Neuronal stem cell (in vitro differentiated cells): Measurements from ENCODE around the gene CCN5.
A peak's percentile ranks its signal among the peaks of the same experiment; 100 is the strongest.

Experiments
- DNase-seq: peaks from one replicate; pipeline ENCODE4 v3.0.0-alpha.2; 2013; ENCODE audit warnings: low spot score
- H2AFZ ChIP-seq: one replicate; pipeline ENCODE4 v1.6.1; 2013; ENCODE audit warnings: mild to moderate bottlenecking, low read length, inconsistent platforms
- H2AK5ac ChIP-seq: 2 replicates; pipeline ENCODE4 v1.6.1; 2013; ENCODE audit warnings: low read depth, mild to moderate bottlenecking, inconsistent platforms, low read length, moderate library complexity, mixed read lengths
- H2BK120ac ChIP-seq: 2 replicates; pipeline ENCODE4 v1.6.1; 2013; ENCODE audit warnings: low read depth, mild to moderate bottlenecking, inconsistent platforms, low read length, moderate library complexity, mixed read lengths
- H2BK12ac ChIP-seq: one replicate; pipeline ENCODE4 v1.6.1; 2013; ENCODE audit warnings: low read length, inconsistent platforms
- H2BK15ac ChIP-seq: 2 replicates; pipeline ENCODE4 v1.6.1; 2013; ENCODE audit warnings: mild to moderate bottlenecking, low read length, inconsistent platforms, mixed read lengths
- H2BK5ac ChIP-seq: one replicate; pipeline ENCODE4 v1.6.1; 2013; ENCODE audit warnings: inconsistent platforms, mild to moderate bottlenecking, low read length, moderate library complexity
- H3K14ac ChIP-seq: one replicate; pipeline ENCODE4 v1.6.1; 2013; ENCODE audit warnings: low read length, inconsistent platforms
- H3K18ac ChIP-seq: 2 replicates; pipeline ENCODE4 v1.6.1; 2013; ENCODE audit warnings: low read length, inconsistent platforms
- H3K23ac ChIP-seq: 2 replicates; pipeline ENCODE4 v1.6.1; 2013; ENCODE audit warnings: low read depth, mild to moderate bottlenecking, mixed read lengths, low read length, inconsistent platforms; ENCODE audit not compliant: poor library complexity
- H3K27ac ChIP-seq: replicated peaks from 3 replicates; pipeline ENCODE4 v1.5.1; 2013; ENCODE audit warnings: low read length, inconsistent platforms
- H3K27me3 ChIP-seq, 3 experiments: 2 replicates each; pipeline ENCODE4 v1.6.1; 2013; ENCODE audit warnings: low read length in 3 of 3, mild to moderate bottlenecking in 2 of 3, inconsistent platforms in 1 of 3, low read depth in 1 of 3, mixed read lengths in 1 of 3, moderate library complexity in 1 of 3; ENCODE audit not compliant: control insufficient read depth in 3 of 3, insufficient read depth in 3 of 3
- H3K36me3 ChIP-seq, 2 donors: replicated peaks in 1 of 2; 2 replicates each; pipeline ENCODE4 v1.6.1; 2013; ENCODE audit warnings: low read length in 2 of 2; ENCODE audit not compliant: control insufficient read depth in 2 of 2, insufficient read depth in 2 of 2
- H3K4ac ChIP-seq: 2 replicates; pipeline ENCODE4 v1.6.1; 2013; ENCODE audit warnings: inconsistent platforms, mild to moderate bottlenecking, low read length, moderate library complexity
- H3K4me1 ChIP-seq, 2 donors: 1 replicate in 1 of 2; 2 replicates in 1 of 2; pipeline ENCODE4 v1.6.1; 2013; ENCODE audit warnings: low read length in 2 of 2, low read depth in 1 of 2; ENCODE audit not compliant: control insufficient read depth in 2 of 2, insufficient read depth in 1 of 2
- H3K4me2 ChIP-seq: one replicate; pipeline ENCODE4 v1.6.1; 2013; ENCODE audit warnings: mild to moderate bottlenecking, low read length, inconsistent platforms; ENCODE audit not compliant: insufficient read depth, poor library complexity, severe bottlenecking
- H3K4me3 ChIP-seq, 2 donors: 2 replicates each; pipeline ENCODE4 v1.5.1; 2013; ENCODE audit warnings: low read length in 2 of 2, mild to moderate bottlenecking in 2 of 2, inconsistent platforms in 1 of 2, moderate library complexity in 1 of 2
- H3K79me1 ChIP-seq: one replicate; pipeline ENCODE4 v1.6.1; 2013; ENCODE audit warnings: low read depth, mild to moderate bottlenecking, inconsistent platforms, low read length, moderate library complexity
- H3K9ac ChIP-seq: one replicate; pipeline ENCODE4 v1.6.1; 2013; ENCODE audit warnings: mild to moderate bottlenecking, low read depth, low read length, inconsistent platforms; ENCODE audit not compliant: poor library complexity
- H3K9me3 ChIP-seq, 2 donors: replicated peaks in 1 of 2; 2 replicates each; pipeline versions ENCODE3 to v1.6.1; 2013; ENCODE audit warnings: low read length in 2 of 2, mild to moderate bottlenecking in 2 of 2, inconsistent platforms in 1 of 2, low read depth in 1 of 2, mixed read lengths in 1 of 2, moderate library complexity in 1 of 2; ENCODE audit not compliant: control insufficient read depth in 2 of 2, insufficient read depth in 1 of 2
- H4K8ac ChIP-seq: one replicate; pipeline ENCODE4 v1.6.1; 2013; ENCODE audit warnings: low read depth, mild to moderate bottlenecking, inconsistent platforms, low read length, moderate library complexity
- H4K91ac ChIP-seq: one replicate; pipeline ENCODE4 v1.6.1; 2013; ENCODE audit warnings: low read length, low read depth, mild to moderate bottlenecking, inconsistent platforms; ENCODE audit not compliant: poor library complexity
- WGBS, 2 donors: extraction: QIAGEN DNeasy Blood & Tissue Kit; methylation state at CpG; one replicate each; pipeline ENCODE4 v1.1.7; 2013; ENCODE audit warnings: missing lambda C conversion rate in 2 of 2, mixed read lengths in 1 of 2; ENCODE audit not compliant: insufficient read length in 2 of 2, insufficient replicate concordance in 1 of 2; ENCODE audit errors: extremely low coverage in 2 of 2; 5-methylcytosine and 5-hydroxymethylcytosine counted together

Gene CCN5

DNA sequence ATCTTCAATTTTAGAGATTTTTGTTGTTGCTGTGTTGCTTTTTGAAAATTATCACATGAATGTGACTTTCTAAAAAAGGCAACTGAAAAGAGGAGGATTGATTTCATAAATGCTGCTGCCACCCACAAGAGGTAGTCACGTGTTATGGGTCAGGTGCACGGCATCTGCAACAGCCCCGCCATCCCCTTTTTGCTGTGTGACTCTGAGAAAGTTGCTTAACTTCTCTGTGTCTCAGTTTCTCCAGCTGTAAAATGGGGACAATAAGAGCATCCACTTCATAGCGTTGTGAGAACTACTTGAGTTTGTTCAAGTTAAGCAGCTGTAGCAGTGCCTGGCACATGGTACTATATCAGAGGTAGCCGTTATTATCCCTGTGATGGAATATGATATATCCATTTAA, 10.7 kb downstream of the CCN5 start:
- H2BK120ac ChIP-seq: no peak overlapping the region
- no CpG with 5 or more reads among the region's 5 CpGs for WGBS, 2 donors
- H3K79me1 ChIP-seq: no peaks in the 10 kb centered on the region
- H3K4me1 ChIP-seq: peaks cover 0 to 3% of the 10 kb centered on the region in 2 donors
- no peak overlapping the region for H2BK12ac ChIP-seq
- H3K4me2 ChIP-seq: no peak overlapping the region
- no peak overlapping the region for H3K23ac ChIP-seq
- no peaks in the 10 kb centered on the region for H3K9me3 ChIP-seq
- H3K27me3 ChIP-seq: no peaks in the 10 kb centered on the region
- H4K91ac ChIP-seq: no peak overlapping the region
- no peak overlapping the region for H3K18ac ChIP-seq
- H3K27ac ChIP-seq: no peak overlapping the region
- H3K14ac ChIP-seq: no peak overlapping the region
- H3K9ac ChIP-seq: no peak overlapping the region
- H4K8ac ChIP-seq: no peak overlapping the region
- no peak overlapping the region for H2BK5ac ChIP-seq
- no peak overlapping the region for H3K4me3 ChIP-seq
- no peaks in the 10 kb centered on the region for H3K36me3 ChIP-seq
- H2BK15ac ChIP-seq: no peak overlapping the region
- no peak for DNase-seq
- no peak overlapping the region for H2AFZ ChIP-seq
- no peak overlapping the region for H2AK5ac ChIP-seq
- H3K4ac ChIP-seq: no peak overlapping the region

DNA sequence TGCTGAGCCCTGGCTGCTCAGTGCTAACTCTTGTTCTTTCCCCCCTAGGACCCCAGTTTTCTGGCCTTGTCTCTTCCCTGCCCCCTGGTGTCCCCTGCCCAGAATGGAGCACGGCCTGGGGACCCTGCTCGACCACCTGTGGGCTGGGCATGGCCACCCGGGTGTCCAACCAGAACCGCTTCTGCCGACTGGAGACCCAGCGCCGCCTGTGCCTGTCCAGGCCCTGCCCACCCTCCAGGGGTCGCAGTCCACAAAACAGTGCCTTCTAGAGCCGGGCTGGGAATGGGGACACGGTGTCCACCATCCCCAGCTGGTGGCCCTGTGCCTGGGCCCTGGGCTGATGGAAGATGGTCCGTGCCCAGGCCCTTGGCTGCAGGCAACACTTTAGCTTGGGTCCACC, 11.9 kb downstream of the CCN5 start:
- Histone ChIP-seq H3K27me3 (no peaks in the 10 kb centered on the region), H2BK12ac (no peak overlapping the region), H3K4ac (no peak overlapping the region), H2BK5ac (no peak overlapping the region), H2AK5ac (peak overlapping the region; percentile 66), H3K79me1 (no peaks in the 10 kb centered on the region), H3K18ac (peak overlapping the region; percentile 30), H3K9me3 (no peaks in the 10 kb centered on the region), H3K4me1 (peaks cover 0 to 3% of the 10 kb centered on the region in 2 donors), H4K91ac (no peak overlapping the region), H3K9ac (peak overlapping the region; percentile 12), H2AFZ (no peak overlapping the region), H4K8ac (no peak overlapping the region), H2BK120ac (no peak overlapping the region), H3K14ac (no peak overlapping the region), H3K36me3 (no peaks in the 10 kb centered on the region), H2BK15ac (peak overlapping the region; percentile 72), H3K4me3 (no peak overlapping the region), H3K23ac (peak overlapping the region; percentile 17), H3K27ac (no peak overlapping the region), H3K4me2 (no peak overlapping the region)
- no CpG with 5 or more reads among the region's 11 CpGs for WGBS, 2 donors
- no peak for DNase-seq

DNA sequence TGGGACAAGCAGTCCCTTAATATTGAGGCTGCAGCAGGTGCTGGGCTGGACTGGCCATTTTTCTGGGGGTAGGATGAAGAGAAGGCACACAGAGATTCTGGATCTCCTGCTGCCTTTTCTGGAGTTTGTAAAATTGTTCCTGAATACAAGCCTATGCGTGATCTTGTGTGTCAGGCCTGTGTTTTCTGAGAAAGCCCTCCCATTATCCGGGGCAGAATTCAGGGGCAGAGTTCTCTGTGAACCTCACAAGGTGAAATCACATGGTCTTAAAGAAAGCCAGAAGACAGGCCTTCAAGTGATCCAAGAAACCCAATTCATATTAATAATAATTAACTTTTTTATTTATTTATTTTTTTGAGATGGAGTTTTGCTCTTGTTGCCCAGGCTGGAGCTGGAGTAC, 12.5 kb downstream of the CCN5 start:
- Histone ChIP-seq H3K27me3 (no peaks in the 10 kb centered on the region), H2BK5ac (no peak overlapping the region), H3K9ac (no peak overlapping the region), H2AK5ac (peak overlapping the region; percentile 66), H4K91ac (no peak overlapping the region), H3K4ac (no peak overlapping the region), H3K4me2 (no peak overlapping the region), H3K36me3 (no peaks in the 10 kb centered on the region), H3K4me3 (no peak overlapping the region), H3K14ac (no peak overlapping the region), H3K4me1 (peaks cover 0 to 3% of the 10 kb centered on the region in 2 donors), H3K23ac (peak overlapping the region; percentile 17), H3K79me1 (no peaks in the 10 kb centered on the region), H3K18ac (no peak overlapping the region), H2BK120ac (no peak overlapping the region), H3K9me3 (no peaks in the 10 kb centered on the region), H3K27ac (no peak overlapping the region), H2AFZ (no peak overlapping the region), H2BK12ac (no peak overlapping the region), H4K8ac (no peak overlapping the region), H2BK15ac (no peak overlapping the region)
- DNase-seq: no peak
- no CpG with 5 or more reads among the region's 2 CpGs for WGBS, 2 donors

DNA sequence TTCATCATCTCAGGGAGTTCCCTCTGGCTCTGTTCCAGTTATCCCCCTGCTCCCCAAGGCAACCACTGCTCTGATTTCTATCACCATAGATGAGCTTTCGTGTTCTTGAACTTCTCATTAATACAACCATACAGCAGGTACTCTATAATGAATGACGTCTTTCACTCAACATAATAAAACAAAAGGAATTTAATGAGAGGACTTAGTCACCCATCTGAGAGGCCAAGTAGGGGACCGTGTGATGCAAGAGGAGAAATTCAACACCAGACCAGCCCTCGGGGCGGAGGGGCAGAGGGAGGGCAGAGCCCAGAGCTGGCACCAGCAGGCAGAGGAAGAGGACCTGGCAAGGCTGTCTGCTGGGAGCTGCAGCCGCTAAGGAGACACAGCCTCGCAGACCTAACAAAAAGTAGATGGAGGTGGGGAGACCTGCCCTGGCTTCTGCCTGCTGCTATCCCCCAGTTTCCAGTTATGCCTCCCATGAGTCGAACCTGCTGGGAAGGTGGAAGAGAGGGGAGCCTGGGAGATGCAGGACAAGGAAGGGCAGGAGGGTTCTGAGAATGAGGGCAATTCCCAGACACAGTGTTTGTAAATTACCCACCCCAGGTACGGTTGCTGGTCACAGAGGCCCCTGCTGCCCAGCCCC, 13.8 kb downstream of the CCN5 start:
- Histone ChIP-seq H2BK12ac (no peak overlapping the region), H3K4ac (no peak overlapping the region), H2AK5ac (no peak overlapping the region), H3K9me3 (no peaks in the 10 kb centered on the region), H3K4me2 (no peak overlapping the region), H3K27ac (no peak overlapping the region), H3K27me3 (no peaks in the 10 kb centered on the region), H3K9ac (no peak overlapping the region), H3K23ac (peak overlapping the region; percentile 59), H3K14ac (no peak overlapping the region), H3K36me3 (no peaks in the 10 kb centered on the region), H3K18ac (peak overlapping the region; percentile 32), H3K4me3 (no peak overlapping the region), H2BK120ac (no peak overlapping the region), H4K8ac (no peak overlapping the region), H2BK5ac (no peak overlapping the region), H3K4me1 (peaks cover 0 to 3% of the 10 kb centered on the region in 2 donors), H2BK15ac (no peak overlapping the region), H2AFZ (no peak overlapping the region), H3K79me1 (no peaks in the 10 kb centered on the region), H4K91ac (no peak overlapping the region)
- DNase-seq: no peak
- WGBS, 2 donors: no CpG with 5 or more reads among the region's 9 CpGs
